Liver (tissue), 3 donors: ENCODE data around the gene LTN1.

Experiments used
- EGR1 ChIP-seq, 2 donors: IDR thresholded peaks; 2 replicates each; pipeline ENCODE4 v1.6.1; 2016 to 2018; ENCODE audit warnings: antibody characterized with exemption in 2 of 2, low read depth in 2 of 2
- FOXA1 ChIP-seq: IDR thresholded peaks from 2 replicates; pipeline ENCODE4 v1.6.1; 2016; ENCODE audit warnings: antibody characterized with exemption
- GABPA ChIP-seq, 2 donors: IDR thresholded peaks in 1 of 2; conservative IDR thresholded peaks in 1 of 2; 2 replicates each; pipeline ENCODE4 v1.6.1; 2016; ENCODE audit warnings: antibody characterized with exemption in 2 of 2, mild to moderate bottlenecking in 1 of 2, moderate library complexity in 1 of 2
- HNF4A ChIP-seq, 2 donors: conservative IDR thresholded peaks; 2 replicates each; pipeline ENCODE4 v1.6.1; 2016; ENCODE audit warnings: antibody characterized with exemption in 2 of 2, mild to moderate bottlenecking in 2 of 2
- HNF4G ChIP-seq: IDR thresholded peaks from 2 replicates; pipeline ENCODE4 v1.6.1; 2016; ENCODE audit warnings: antibody characterized with exemption
- JUND ChIP-seq, 2 donors: IDR thresholded peaks; 2 replicates each; pipeline ENCODE4 v1.6.1; 2016; ENCODE audit warnings: antibody characterized with exemption in 2 of 2
- MAX ChIP-seq: IDR thresholded peaks from 2 replicates; pipeline ENCODE4 v1.6.1; 2016; ENCODE audit warnings: antibody characterized with exemption
- NR2F2 ChIP-seq: IDR thresholded peaks from 2 replicates; pipeline ENCODE4 v1.6.1; 2016; ENCODE audit warnings: antibody characterized with exemption
- SP1 ChIP-seq: IDR thresholded peaks from 2 replicates; pipeline ENCODE4 v1.6.1; 2018; ENCODE audit warnings: antibody characterized with exemption, mild to moderate bottlenecking
- TAF1 ChIP-seq: conservative IDR thresholded peaks from 2 replicates; pipeline ENCODE4 v1.6.1; 2016; ENCODE audit warnings: antibody characterized with exemption, mild to moderate bottlenecking
- YY1 ChIP-seq: IDR thresholded peaks from 2 replicates; pipeline ENCODE4 v1.6.1; 2016; ENCODE audit warnings: antibody characterized with exemption, mild to moderate bottlenecking
- ZBTB33 ChIP-seq: IDR thresholded peaks from 2 replicates; pipeline ENCODE4 v1.6.1; 2016; ENCODE audit warnings: antibody characterized with exemption
- TF ChIP-seq, protein P1 (sequence below): fragments of 150-350 bp; IDR thresholded peaks from 2 replicates; pipeline ENCODE4 v1.5.1; 2017; ENCODE audit warnings: improper control_type of control experiment, low read depth, low read length; ENCODE audit not compliant: missing input control
- TF ChIP-seq, protein P2 (sequence below): IDR thresholded peaks from 2 replicates; pipeline ENCODE4 v1.6.1; 2016; ENCODE audit warnings: antibody characterized with exemption
- donor health status: healthy.
- donor health status: healthy.

DNA sequence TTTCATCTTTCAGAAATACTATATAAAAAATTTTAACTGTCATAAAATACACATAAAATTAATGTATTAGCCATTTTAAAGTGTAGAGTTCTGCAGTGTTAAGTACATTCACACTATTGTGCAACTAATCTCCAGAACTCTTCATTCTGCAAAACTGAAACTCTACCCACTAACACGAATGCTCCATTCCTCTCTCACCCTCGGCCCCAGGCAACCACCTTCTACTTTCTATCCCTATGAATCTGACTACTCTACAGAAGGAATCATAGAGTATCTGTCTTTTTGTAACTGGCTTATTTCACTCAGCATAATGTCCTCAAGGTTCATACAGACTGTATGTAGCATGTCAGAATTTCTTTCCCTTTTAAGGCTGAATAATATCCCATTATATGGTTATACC lies 43.4 kb downstream of the LTN1 start:
- TF ChIP-seq ZBTB33 (no peak), MAX (no peak), NR2F2 (no peak), JUND (IDR thresholded peaks at IDR 0.05) (no peak), HNF4A (conservative IDR thresholded peaks at IDR 0.05) (no peak), TAF1 (no peak), FOXA1 (no peak), GABPA (IDR thresholded peaks at IDR 0.05 in 1 of 2, conservative IDR thresholded peaks at IDR 0.05 in 1 of 2) (no peak), YY1 (no peak), EGR1 (IDR thresholded peaks at IDR 0.05; ENCODE audit: low read depth in 2 of 2) (no peak), SP1 (no peak), HNF4G (no peak)
- TF ChIP-seq, protein P1, sequence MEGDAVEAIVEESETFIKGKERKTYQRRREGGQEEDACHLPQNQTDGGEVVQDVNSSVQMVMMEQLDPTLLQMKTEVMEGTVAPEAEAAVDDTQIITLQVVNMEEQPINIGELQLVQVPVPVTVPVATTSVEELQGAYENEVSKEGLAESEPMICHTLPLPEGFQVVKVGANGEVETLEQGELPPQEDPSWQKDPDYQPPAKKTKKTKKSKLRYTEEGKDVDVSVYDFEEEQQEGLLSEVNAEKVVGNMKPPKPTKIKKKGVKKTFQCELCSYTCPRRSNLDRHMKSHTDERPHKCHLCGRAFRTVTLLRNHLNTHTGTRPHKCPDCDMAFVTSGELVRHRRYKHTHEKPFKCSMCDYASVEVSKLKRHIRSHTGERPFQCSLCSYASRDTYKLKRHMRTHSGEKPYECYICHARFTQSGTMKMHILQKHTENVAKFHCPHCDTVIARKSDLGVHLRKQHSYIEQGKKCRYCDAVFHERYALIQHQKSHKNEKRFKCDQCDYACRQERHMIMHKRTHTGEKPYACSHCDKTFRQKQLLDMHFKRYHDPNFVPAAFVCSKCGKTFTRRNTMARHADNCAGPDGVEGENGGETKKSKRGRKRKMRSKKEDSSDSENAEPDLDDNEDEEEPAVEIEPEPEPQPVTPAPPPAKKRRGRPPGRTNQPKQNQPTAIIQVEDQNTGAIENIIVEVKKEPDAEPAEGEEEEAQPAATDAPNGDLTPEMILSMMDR, result no peak
- TF ChIP-seq, protein P2, sequence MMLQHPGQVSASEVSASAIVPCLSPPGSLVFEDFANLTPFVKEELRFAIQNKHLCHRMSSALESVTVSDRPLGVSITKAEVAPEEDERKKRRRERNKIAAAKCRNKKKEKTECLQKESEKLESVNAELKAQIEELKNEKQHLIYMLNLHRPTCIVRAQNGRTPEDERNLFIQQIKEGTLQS, result no peak
